Hepatocyte (in vitro differentiated cells): ENCODE results near the gene NTRK3. TPM values are rescaled to one million over a fixed set of nuclear protein-coding genes. Genes with fewer than 3 reads are reported as not detected.
A peak's percentile ranks its signal among the peaks of the same experiment; 100 is the strongest.
"Not testable (repeated sequence)": the region's sequence is repeated elsewhere in the genome, so short reads cannot be mapped to it uniquely, and the experiment has no call there.

ENCODE experiments used
- DNase-seq: peaks from one replicate; pipeline ENCODE4 v3.0.0-alpha.2; 2016; ENCODE audit warnings: low spot score
- H2AFZ ChIP-seq: fragments of 200-600 bp; sonication (generic); 2 replicates; pipeline ENCODE4 v1.6.0; 2016; ENCODE audit warnings: antibody characterized with exemption, mild to moderate bottlenecking
- H3K27ac ChIP-seq: fragments of 200-600 bp; sonication (generic); 2 replicates; pipeline ENCODE4 v1.5.1; 2016; ENCODE audit warnings: mild to moderate bottlenecking
- H3K27me3 ChIP-seq: fragments of 200-600 bp; sonication (generic); 2 replicates; pipeline ENCODE4 v1.6.1; 2016
- H3K36me3 ChIP-seq: fragments of 200-600 bp; sonication (generic); replicated peaks from 2 replicates; pipeline ENCODE4 v1.5.1; 2016; ENCODE audit warnings: low read depth; ENCODE audit not compliant: insufficient read depth
- H3K4me1 ChIP-seq: fragments of 200-600 bp; sonication (generic); 2 replicates; pipeline ENCODE4 v1.5.1; 2016; ENCODE audit warnings: mild to moderate bottlenecking, moderate library complexity; ENCODE audit not compliant: insufficient read depth
- H3K4me2 ChIP-seq: fragments of 200-600 bp; sonication (generic); 2 replicates; pipeline ENCODE4 v1.6.0; 2016
- H3K4me3 ChIP-seq: fragments of 200-600 bp; sonication (generic); 2 replicates; pipeline ENCODE4 v1.5.1; 2016; ENCODE audit warnings: mild to moderate bottlenecking
- H3K79me2 ChIP-seq: fragments of 200-600 bp; sonication (generic); 2 replicates; pipeline ENCODE4 v1.6.0; 2017; ENCODE audit warnings: mild to moderate bottlenecking
- H3K9me2 ChIP-seq: fragments of 200-600 bp; sonication (generic); replicated peaks from 2 replicates; pipeline ENCODE4 v1.6.0; 2017; ENCODE audit warnings: mild to moderate bottlenecking; ENCODE audit not compliant: insufficient read depth
- H3K9me3 ChIP-seq: fragments of 200-600 bp; sonication (generic); 2 replicates; pipeline ENCODE4 v1.5.1; 2016; ENCODE audit warnings: low read depth, mild to moderate bottlenecking
- H4K20me1 ChIP-seq: fragments of 200-600 bp; sonication (generic); 2 replicates; pipeline ENCODE4 v1.6.0; 2016; ENCODE audit warnings: mild to moderate bottlenecking; ENCODE audit not compliant: insufficient read depth, poor library complexity, severe bottlenecking
- CTCF ChIP-seq: fragments of 200-600 bp; sonication (generic); IDR thresholded peaks from 2 replicates; pipeline ENCODE4 v1.5.1; 2016; ENCODE audit warnings: antibody characterized with exemption, mild to moderate bottlenecking; ENCODE audit not compliant: poor library complexity
- EZH2 ChIP-seq: fragments of 200-600 bp; sonication (generic); IDR thresholded peaks from 2 replicates; pipeline ENCODE4 v1.6.1; 2016; ENCODE audit warnings: antibody characterized with exemption, mild to moderate bottlenecking, borderline replicate concordance
- EZH2phosphoT487 ChIP-seq: fragments of 200-600 bp; sonication (generic); IDR thresholded peaks from one replicate; pipeline ENCODE4 v1.6.1; 2018; ENCODE audit warnings: antibody characterized with exemption, mild to moderate bottlenecking, low read depth, moderate library complexity; ENCODE audit not compliant: unreplicated experiment, severe bottlenecking
- WGBS: methylation state at CpG from one replicate; pipeline ENCODE4 v1.1.6; 2016; ENCODE audit warnings: low lambda C conversion rate; ENCODE audit errors: missing lambda C conversion rate; 5-methylcytosine and 5-hydroxymethylcytosine counted together
- polyA plus RNA-seq: library from polyadenylated mRNA; unstranded; fragments of >200 nt; fragmentation: Nextera tagmentation; extraction: Ambion mirVana; gene quantifications from 2 replicates; pipeline ENCODE4 v1.2.1, GENCODE V29; 2016
- total RNA-seq: library from RNA; depleted of rRNA; stranded (reverse); fragments of >200 nt; gene quantifications from 2 replicates; pipeline ENCODE4 v1.2.3, GENCODE V29; 2014

Gene NTRK3
- total and polyA plus RNA-seq, 2 experiments from 2014 or later: 4.9 to 5.6 TPM

GRCh38 chr15:88040516-88040915 lies 216.0 kb downstream of the NTRK3 start:
- Histone ChIP-seq H3K27ac (no peak overlapping the region), H3K9me2 (no peaks in the 10 kb centered on the region), H3K27me3 (peaks cover 4% of the 10 kb centered on the region), H3K4me2 (no peak overlapping the region), H2AFZ (no peak overlapping the region), H3K4me3 (no peak overlapping the region), H3K79me2 (no peaks in the 10 kb centered on the region), H3K4me1 (no peaks in the 10 kb centered on the region), H3K9me3 (no peaks in the 10 kb centered on the region), H4K20me1 (no peaks in the 10 kb centered on the region), H3K36me3 (no peaks in the 10 kb centered on the region)
- no peak for DNase-seq
- WGBS: 69% methylated on average over 1 of the region's 1 CpG
- TF ChIP-seq EZH2: no peak
- TF ChIP-seq EZH2phosphoT487: no peak
- no peak for TF ChIP-seq CTCF

GRCh38 chr15:88038261-88038660 lies 218.3 kb downstream of the NTRK3 start:
- Histone ChIP-seq H3K4me1 (no peaks in the 10 kb centered on the region), H2AFZ (no peak overlapping the region), H3K9me3 (no peaks in the 10 kb centered on the region), H3K4me3 (no peak overlapping the region), H3K36me3 (no peaks in the 10 kb centered on the region), H3K4me2 (no peak overlapping the region), H3K27me3 (peaks cover 7% of the 10 kb centered on the region), H3K27ac (no peak overlapping the region), H3K9me2 (no peaks in the 10 kb centered on the region), H3K79me2 (no peaks in the 10 kb centered on the region), H4K20me1 (no peaks in the 10 kb centered on the region)
- TF ChIP-seq CTCF: no peak
- no peak for TF ChIP-seq EZH2phosphoT487
- no peak for TF ChIP-seq EZH2
- DNase-seq: no peak
- WGBS: 70% methylated on average over 4 of the region's 4 CpGs

GRCh38 chr15:88036154-88036839 lies 220.2 kb downstream of the NTRK3 start:
- Histone ChIP-seq H3K9me3 (no peaks in the 10 kb centered on the region), H3K79me2 (no peaks in the 10 kb centered on the region), H4K20me1 (no peaks in the 10 kb centered on the region), H3K9me2 (no peaks in the 10 kb centered on the region), H3K27ac (no peak overlapping the region), H3K27me3 (peaks cover 7% of the 10 kb centered on the region), H3K4me2 (peak overlapping the region; percentile 47), H3K4me1 (no peaks in the 10 kb centered on the region), H3K36me3 (no peaks in the 10 kb centered on the region), H2AFZ (no peak overlapping the region), H3K4me3 (no peak overlapping the region)
- TF ChIP-seq EZH2phosphoT487 (no peak), EZH2 (no peak)
- no peak for DNase-seq
- 38% methylated on average over 9 of the region's 9 CpGs for WGBS

- WGBS: 86% methylated on average over 5 of the region's 5 CpGs
- Histone ChIP-seq H3K36me3 (no peaks in the 10 kb centered on the region), H4K20me1 (no peaks in the 10 kb centered on the region), H2AFZ (no peak overlapping the region), H3K9me2 (no peaks in the 10 kb centered on the region), H3K27ac (no peak overlapping the region), H3K9me3 (no peaks in the 10 kb centered on the region), H3K27me3 (peaks cover 7% of the 10 kb centered on the region), H3K4me3 (no peak overlapping the region), H3K4me1 (no peaks in the 10 kb centered on the region), H3K79me2 (no peaks in the 10 kb centered on the region), H3K4me2 (no peak overlapping the region)
- TF ChIP-seq CTCF (no peak), EZH2 (no peak), EZH2phosphoT487 (no peak)
- no peak for DNase-seq
These were observed 221.2 kb downstream of the NTRK3 start for GRCh38 chr15:88035381-88035780.

- H2AFZ ChIP-seq, DNase-seq, H3K27ac ChIP-seq, H4K20me1 ChIP-seq, H3K9me2 ChIP-seq, H3K27me3 ChIP-seq, H3K79me2 ChIP-seq, H3K4me2 ChIP-seq, H3K9me3 ChIP-seq, H3K4me3 ChIP-seq, H3K4me1 ChIP-seq, H3K36me3 ChIP-seq: not testable (repeated sequence)
- 93% methylated on average over 5 of the region's 5 CpGs for WGBS
These were observed 223.1 kb downstream of the NTRK3 start for GRCh38 chr15:88033421-88033820.
